Loucy (cell line): ENCODE results near the gene TIMM10.

Experiments
- CTCF ChIP-seq: fragments of 200-600 bp; sonication (generic); conservative IDR thresholded peaks from 2 replicates; pipeline ENCODE4 v1.5.1; 2014; ENCODE audit warnings: mild to moderate bottlenecking, antibody characterized with exemption, low read length
- EZH2phosphoT487 ChIP-seq: fragments of 200-600 bp; IDR thresholded peaks from 2 replicates; pipeline ENCODE4 v1.6.1; 2018; ENCODE audit warnings: antibody characterized with exemption, mild to moderate bottlenecking, moderate library complexity, borderline replicate concordance

- TF ChIP-seq CTCF (no peak), EZH2phosphoT487 (no peak)
Observed at GRCh38 chr11:57555393-57555792, 24.8 kb upstream of the TIMM10 start.
